Smooth muscle cell (in vitro differentiated cells): Measurements from ENCODE around the gene LYAR. TPM values are rescaled to one million over a fixed set of nuclear protein-coding genes. Genes with fewer than 3 reads are reported as not detected.

Experiments used
- DNase-seq: peaks from one replicate; lab custom pipeline; 2025; ENCODE audit not compliant: unreplicated experiment; lab: John Stamatoyannopoulos, UW
- H2AFZ ChIP-seq: fragments of 200-600 bp; sonication (generic); 2 replicates; pipeline ENCODE4 v1.6.0; 2016; ENCODE audit warnings: antibody characterized with exemption, low read depth, mild to moderate bottlenecking
- H3F3A ChIP-seq: fragments of 200-600 bp; sonication (generic); 2 replicates; pipeline ENCODE4 v1.6.0; 2017; ENCODE audit warnings: antibody characterized with exemption, low read depth
- H3K27ac ChIP-seq: fragments of 200-600 bp; sonication (generic); 2 replicates; pipeline ENCODE4 v1.5.1; 2016; ENCODE audit warnings: low read depth, mild to moderate bottlenecking
- H3K27me3 ChIP-seq: fragments of 200-600 bp; sonication (generic); 2 replicates; pipeline ENCODE4 v1.6.1; 2016; ENCODE audit warnings: low read depth, mild to moderate bottlenecking
- H3K36me3 ChIP-seq: fragments of 200-600 bp; sonication (generic); 2 replicates; pipeline ENCODE4 v1.5.1; 2016; ENCODE audit warnings: low read depth
- H3K4me1 ChIP-seq: fragments of 200-600 bp; sonication (generic); 2 replicates; pipeline ENCODE4 v1.5.1; 2016; ENCODE audit warnings: low read depth
- H3K4me2 ChIP-seq: fragments of 200-600 bp; sonication (generic); 2 replicates; pipeline ENCODE4 v1.6.0; 2016; ENCODE audit warnings: mild to moderate bottlenecking
- H3K4me3 ChIP-seq: fragments of 200-600 bp; sonication (generic); 2 replicates; pipeline ENCODE4 v1.5.1; 2016; ENCODE audit warnings: mild to moderate bottlenecking
- H3K79me2 ChIP-seq: fragments of 200-600 bp; sonication (generic); 2 replicates; pipeline ENCODE4 v1.6.0; 2016; ENCODE audit warnings: low read depth, mild to moderate bottlenecking
- H3K9ac ChIP-seq: fragments of 200-600 bp; sonication (generic); 2 replicates; pipeline ENCODE4 v1.6.0; 2016; ENCODE audit warnings: low read depth
- H3K9me3 ChIP-seq: fragments of 200-600 bp; sonication (generic); replicated peaks from 2 replicates; pipeline ENCODE4 v1.5.1; 2016; ENCODE audit warnings: low read depth
- H4K20me1 ChIP-seq: fragments of 200-600 bp; sonication (generic); 2 replicates; pipeline ENCODE4 v1.6.0; 2016; ENCODE audit warnings: low read depth
- CTCF ChIP-seq: fragments of 200-600 bp; sonication (generic); IDR thresholded peaks from 2 replicates; pipeline ENCODE4 v1.5.1; 2017; ENCODE audit warnings: borderline replicate concordance, mild to moderate bottlenecking, antibody characterized with exemption; ENCODE audit not compliant: insufficient read depth, poor library complexity, severe bottlenecking
- WGBS: methylation state at CpG from one replicate; pipeline ENCODE4 v1.1.7; 2016; ENCODE audit warnings: low lambda C conversion rate; 5-methylcytosine and 5-hydroxymethylcytosine counted together
- polyA plus RNA-seq: library from polyadenylated mRNA; unstranded; fragments of >200 nt; fragmentation: Nextera tagmentation; extraction: Ambion mirVana; gene quantifications from 2 replicates; pipeline ENCODE4 v1.2.1, GENCODE V29; 2016
- total RNA-seq: library from RNA; depleted of rRNA; stranded (reverse); fragments of >200 nt; gene quantifications from 2 replicates; pipeline ENCODE4 v1.2.3, GENCODE V29; 2014

The LYAR gene
- total and polyA plus RNA-seq, 2 experiments from 2014 or later = 8.1 to 12.5 TPM

- 51% methylated on average over 3 of the region's 3 CpGs for WGBS
- Histone ChIP-seq H3F3A (no peaks in the 10 kb centered on the region), H3K27ac (no peak overlapping the region), H3K9me3 (no peaks in the 10 kb centered on the region), H4K20me1 (peaks cover 6% of the 10 kb centered on the region), H3K79me2 (peaks cover 65% of the 10 kb centered on the region), H3K4me2 (peak overlapping the region; percentile 89), H3K27me3 (no peaks in the 10 kb centered on the region), H3K4me1 (peaks cover 6% of the 10 kb centered on the region), H3K4me3 (peak overlapping the region; percentile 86), H3K36me3 (no peaks in the 10 kb centered on the region), H2AFZ (no peak overlapping the region), H3K9ac (peak overlapping the region; percentile 63)
- DNase-seq = no peak
- no peak for TF ChIP-seq CTCF
Measured at GRCh38 chr4:4289055-4289454, 899 bp downstream of the LYAR start.

GRCh38 chr4:4288098-4288497, 1.9 kb downstream of the LYAR start:
- Histone ChIP-seq H3K27me3 (no peaks in the 10 kb centered on the region), H4K20me1 (peaks cover 6% of the 10 kb centered on the region), H3K79me2 (peaks cover 55% of the 10 kb centered on the region), H3K36me3 (no peaks in the 10 kb centered on the region), H3K9me3 (no peaks in the 10 kb centered on the region), H3K27ac (no peak overlapping the region), H2AFZ (no peak overlapping the region), H3F3A (no peaks in the 10 kb centered on the region), H3K4me2 (no peak overlapping the region), H3K9ac (no peak overlapping the region), H3K4me3 (no peak overlapping the region), H3K4me1 (peaks cover 6% of the 10 kb centered on the region)
- TF ChIP-seq CTCF = no peak
- DNase-seq = no peak

- Histone ChIP-seq H3K4me3 (no peak overlapping the region), H2AFZ (no peak overlapping the region), H3K9me3 (no peaks in the 10 kb centered on the region), H3K36me3 (no peaks in the 10 kb centered on the region), H3K4me2 (no peak overlapping the region), H3K27ac (no peak overlapping the region), H3K79me2 (peaks cover 34% of the 10 kb centered on the region), H4K20me1 (no peaks in the 10 kb centered on the region), H3K4me1 (peaks cover 6% of the 10 kb centered on the region), H3K9ac (no peak overlapping the region), H3F3A (no peaks in the 10 kb centered on the region), H3K27me3 (no peaks in the 10 kb centered on the region)
- DNase-seq = no peak
- no peak for TF ChIP-seq CTCF
- WGBS = 83% methylated on average over 11 of the region's 11 CpGs
Measured at GRCh38 chr4:4284827-4285618, 4.9 kb downstream of the LYAR start.

- Histone ChIP-seq H3K4me1 (no peaks in the 10 kb centered on the region), H3K4me3 (no peak overlapping the region), H3K27ac (no peak overlapping the region), H4K20me1 (no peaks in the 10 kb centered on the region), H3K9me3 (no peaks in the 10 kb centered on the region), H2AFZ (no peak overlapping the region), H3K36me3 (peaks cover 7% of the 10 kb centered on the region), H3F3A (no peaks in the 10 kb centered on the region), H3K79me2 (peaks cover 6% of the 10 kb centered on the region), H3K4me2 (no peak overlapping the region), H3K9ac (no peak overlapping the region), H3K27me3 (no peaks in the 10 kb centered on the region)
- 99% methylated on average over 6 of the region's 6 CpGs for WGBS
- no peak for TF ChIP-seq CTCF
- no peak for DNase-seq
Measured at GRCh38 chr4:4281787-4282186, 8.2 kb downstream of the LYAR start.
